Measurements from ENCODE around the gene SARS2. TPM values are rescaled to one million over a fixed set of nuclear protein-coding genes. Genes with fewer than 3 reads are reported as not detected.

SARS2 gene
- polyA plus RNA-seq, 1 experiment: 26.1 TPM

GRCh38 chr19:38931521-38931793, 894 bp upstream of the SARS2 start:
- Histone ChIP-seq H3K4me3 (ENCODE audit: low read depth, low read length) (peak overlapping the region; percentile 88), H3K27me3 (ENCODE audit: control insufficient read depth, insufficient read depth, low read length) (no peaks in the 10 kb centered on the region), H3K36me3 (ENCODE audit: control insufficient read depth, insufficient read depth, low read length) (peaks cover 5% of the 10 kb centered on the region)
- no peak for TF ChIP-seq CTCF (IDR thresholded peaks at IDR 0.05; ENCODE audit: insufficient read depth, low read depth, low read length)
- POLR2A ChIA-PET: interaction anchor here (0.6 kb wide), 1 partner anchor 596 kb away, joined by 5 read pairs; the partner anchor contains the start of gene CATSPERG
- DNase-seq (ENCODE audit: low read depth): no peak
- CTCF ChIA-PET: interaction anchor here (0.6 to 3.3 kb wide), 7 partner anchors 8 to 416 kb away, joined by 3 to 16 read pairs (median 8); no protein-coding TSS in a partner anchor

- ChIA-PET CTCF (interaction anchor here (0.6 to 3.3 kb wide), 48 partner anchors 9 to 557 kb away, joined by 3 to 18 read pairs (median 4); partner anchors contain the start of genes EIF3K, FAM98C, NFKBIB and PSMD8), POLR2A (interaction anchor here (0.6 to 1.4 kb wide), 2 partner anchors 411 to 595 kb away, joined by 5 to 6 read pairs; partner anchors contain the start of genes CATSPERG and SAMD4B)
- H3K4me3 ChIP-seq (ENCODE audit: low read depth, low read length): peak within 1 kb of the TSS; percentile 88
Measured at GRCh38 chr19:38930776-38931520, 385 bp upstream of the SARS2 start, which contains the start of gene MRPS12. MRPS12 (plus strand) TSS chr19:38930944; CDS start chr19:38931295, 351 bp downstream.

GRCh38 chr19:38928391-38929001, 2.1 kb downstream of the SARS2 start:
- H3K27me3 ChIP-seq (ENCODE audit: control insufficient read depth, insufficient read depth, low read length): no peaks in the 10 kb centered on the region
- CTCF ChIA-PET: interaction anchor here (1.6 kb wide), 1 partner anchor 9 kb away, joined by 5 read pairs; no protein-coding TSS in a partner anchor
- peaks cover 8% of the 10 kb centered on the region for H3K36me3 ChIP-seq (ENCODE audit: control insufficient read depth, insufficient read depth, low read length)
- no peak for TF ChIP-seq CTCF (IDR thresholded peaks at IDR 0.05; ENCODE audit: insufficient read depth, low read depth, low read length)
- no peak overlapping the region for H3K4me3 ChIP-seq (ENCODE audit: low read depth, low read length)
- DNase-seq (ENCODE audit: low read depth): no peak
- POLR2A ChIA-PET: no interaction called here

More at GRCh38 chr19:38930776-38931520, 385 bp upstream of the SARS2 start, which contains the start of gene MRPS12:
- DNase-seq (ENCODE audit: low read depth): peak; percentile 95
- no peak for TF ChIP-seq CTCF (IDR thresholded peaks at IDR 0.05; ENCODE audit: insufficient read depth, low read depth, low read length)
- Histone ChIP-seq H3K36me3 (ENCODE audit: control insufficient read depth, insufficient read depth, low read length) (peaks cover 5% of the 10 kb centered on the region), H3K27me3 (ENCODE audit: control insufficient read depth, insufficient read depth, low read length) (no peaks in the 10 kb centered on the region)

GRCh38 chr19:38924388-38924787, 6.2 kb downstream of the SARS2 start:
- TF ChIP-seq CTCF (IDR thresholded peaks at IDR 0.05; ENCODE audit: insufficient read depth, low read depth, low read length): no peak
- POLR2A ChIA-PET: no interaction called here
- Histone ChIP-seq H3K4me3 (ENCODE audit: low read depth, low read length) (no peak overlapping the region), H3K27me3 (ENCODE audit: control insufficient read depth, insufficient read depth, low read length) (no peaks in the 10 kb centered on the region), H3K36me3 (ENCODE audit: control insufficient read depth, insufficient read depth, low read length) (peaks cover 6% of the 10 kb centered on the region)
- CTCF ChIA-PET: interaction anchor here (0.8 kb wide), 1 partner anchor 9 kb away, joined by 3 read pairs; no protein-coding TSS in a partner anchor
- DNase-seq (ENCODE audit: low read depth): no peak

- POLR2A ChIA-PET: no interaction called here
- Histone ChIP-seq H3K4me3 (ENCODE audit: low read depth, low read length) (no peak overlapping the region), H3K27me3 (ENCODE audit: control insufficient read depth, insufficient read depth, low read length) (no peaks in the 10 kb centered on the region), H3K36me3 (ENCODE audit: control insufficient read depth, insufficient read depth, low read length) (peaks cover 6% of the 10 kb centered on the region)
- DNase-seq (ENCODE audit: low read depth): no peak
- no peak for TF ChIP-seq CTCF (IDR thresholded peaks at IDR 0.05; ENCODE audit: insufficient read depth, low read depth, low read length)
- CTCF ChIA-PET: interaction anchor here (1.7 kb wide), 1 partner anchor 8 kb away, joined by 8 read pairs; the partner anchor contains the start of genes MRPS12 and SARS2
Measured at GRCh38 chr19:38922482-38922881, 8.1 kb downstream of the SARS2 start.

All from BJ (cell line).